ENCODE data around the gene GBX1.

- TF ChIP-seq CTCF (IDR thresholded peaks at IDR 0.05; ENCODE audit: low read depth, low read length) (no peak), POLR2A (IDR thresholded peaks at IDR 0.05; ENCODE audit: extremely low read depth, insufficient read length) (no peak)
Measured at GRCh38 chr7:151150388-151150787, 17.1 kb downstream of the GBX1 start.
